ENCODE results near the gene DSC1. TPM values are rescaled to one million over a fixed set of nuclear protein-coding genes. Genes with fewer than 3 reads are reported as not detected.

The DSC1 gene
- total RNA-seq, 1 donor from 2014 or later = not detected

- Histone ChIP-seq H3K4me3 (no peak overlapping the region), H2AFZ (replicated peaks) (peak overlapping the region; percentile 4), H3K79me2 (ENCODE audit: low read depth) (no peaks in the 10 kb centered on the region), H3K9me3 (ENCODE audit: low read depth) (peaks cover 9% of the 10 kb centered on the region), H3K27me3 (no peaks in the 10 kb centered on the region), H3F3A (ENCODE audit: low read depth) (no peaks in the 10 kb centered on the region), H4K20me1 (ENCODE audit: low read depth) (no peaks in the 10 kb centered on the region), H3K36me3 (peaks cover 4% of the 10 kb centered on the region), H3K4me1 (peaks cover 21% of the 10 kb centered on the region), H3K9ac (no peak overlapping the region), H3K27ac (no peak overlapping the region), H3K4me2 (no peak overlapping the region)
- no peak for DNase-seq (ENCODE audit: low spot score)
- Mint-ChIP-seq H3K27ac (no peak overlapping the region), H3K9me3 (no peaks in the 10 kb centered on the region), H3K36me3 (no peaks in the 10 kb centered on the region), H3K4me1 (peaks cover 19% of the 10 kb centered on the region), H3K4me3 (no peak overlapping the region), H3K27me3 (ENCODE audit: insufficient read depth, low read depth) (peaks cover 2% of the 10 kb centered on the region)
- TF ChIP-seq CTCF (IDR thresholded peaks at IDR 0.05) (no peak), EZH2 (IDR thresholded peaks at IDR 0.05) (no peak), EZH2phosphoT487 (IDR thresholded peaks at IDR 0.05) (no peak)
Measured at GRCh38 chr18:31207391-31207790, 44.7 kb upstream of the DSC1 start.

GRCh38 chr18:31206787-31207381 is 44.2 kb upstream of the DSC1 start:
- Mint-ChIP-seq H3K4me3 (no peak overlapping the region), H3K4me1 (peaks cover 19% of the 10 kb centered on the region), H3K27ac (no peak overlapping the region), H3K36me3 (no peaks in the 10 kb centered on the region), H3K27me3 (ENCODE audit: insufficient read depth, low read depth) (peaks cover 2% of the 10 kb centered on the region), H3K9me3 (no peaks in the 10 kb centered on the region)
- DNase-seq (ENCODE audit: low spot score) = peak; percentile 33
- no peak overlapping the region for H3K27ac ChIP-seq
- TF ChIP-seq EZH2 (IDR thresholded peaks at IDR 0.05) (no peak), EZH2phosphoT487 (IDR thresholded peaks at IDR 0.05) (no peak), CTCF (IDR thresholded peaks at IDR 0.05) (no peak)
- H2AFZ ChIP-seq (replicated peaks) = peak overlapping the region; percentile 4
- H3K79me2 ChIP-seq (ENCODE audit: low read depth) = no peaks in the 10 kb centered on the region
- H3K9ac ChIP-seq = no peak overlapping the region
- H3K36me3 ChIP-seq = peaks cover 4% of the 10 kb centered on the region
- no peak overlapping the region for H3K4me2 ChIP-seq
- no peaks in the 10 kb centered on the region for H4K20me1 ChIP-seq (ENCODE audit: low read depth)
- H3K4me1 ChIP-seq = peaks cover 21% of the 10 kb centered on the region
- no peak overlapping the region for H3K4me3 ChIP-seq
- H3K27me3 ChIP-seq = no peaks in the 10 kb centered on the region
- peaks cover 9% of the 10 kb centered on the region for H3K9me3 ChIP-seq (ENCODE audit: low read depth)
- H3F3A ChIP-seq (ENCODE audit: low read depth) = no peaks in the 10 kb centered on the region

- H4K20me1 ChIP-seq (ENCODE audit: low read depth) = no peaks in the 10 kb centered on the region
- H3K4me3 Mint-ChIP-seq = no peak overlapping the region
Measured at GRCh38 chr18:31206071-31206470, 43.4 kb upstream of the DSC1 start.

More at GRCh38 chr18:31206071-31206470, 43.4 kb upstream of the DSC1 start:
- H3F3A ChIP-seq (ENCODE audit: low read depth) = no peaks in the 10 kb centered on the region
- no peaks in the 10 kb centered on the region for H3K27me3 ChIP-seq
- peaks cover 9% of the 10 kb centered on the region for H3K9me3 ChIP-seq (ENCODE audit: low read depth)
- H3K79me2 ChIP-seq (ENCODE audit: low read depth) = no peaks in the 10 kb centered on the region
- H3K27me3 Mint-ChIP-seq (ENCODE audit: insufficient read depth, low read depth) = peaks cover 2% of the 10 kb centered on the region
- no peak overlapping the region for H3K27ac ChIP-seq
- TF ChIP-seq EZH2phosphoT487 (IDR thresholded peaks at IDR 0.05) = no peak
- no peak for TF ChIP-seq CTCF (IDR thresholded peaks at IDR 0.05)
- DNase-seq (ENCODE audit: low spot score) = no peak
- no peaks in the 10 kb centered on the region for H3K36me3 Mint-ChIP-seq
- peaks cover 4% of the 10 kb centered on the region for H3K36me3 ChIP-seq
- no peak overlapping the region for H3K4me2 ChIP-seq
- H2AFZ ChIP-seq (replicated peaks) = no peak overlapping the region
- no peak overlapping the region for H3K4me3 ChIP-seq
- H3K9ac ChIP-seq = no peak overlapping the region
- peaks cover 21% of the 10 kb centered on the region for H3K4me1 ChIP-seq
- H3K4me1 Mint-ChIP-seq = peaks cover 19% of the 10 kb centered on the region
- H3K27ac Mint-ChIP-seq = no peak overlapping the region
- no peaks in the 10 kb centered on the region for H3K9me3 Mint-ChIP-seq
